Measurements from ENCODE around the gene WDFY2. TPM values are rescaled to one million over a fixed set of nuclear protein-coding genes. Genes with fewer than 3 reads are reported as not detected.

WDFY2 gene
- total and polyA plus RNA-seq, 2 experiments from 2014 or later = 11.4 to 24.0 TPM

DNA sequence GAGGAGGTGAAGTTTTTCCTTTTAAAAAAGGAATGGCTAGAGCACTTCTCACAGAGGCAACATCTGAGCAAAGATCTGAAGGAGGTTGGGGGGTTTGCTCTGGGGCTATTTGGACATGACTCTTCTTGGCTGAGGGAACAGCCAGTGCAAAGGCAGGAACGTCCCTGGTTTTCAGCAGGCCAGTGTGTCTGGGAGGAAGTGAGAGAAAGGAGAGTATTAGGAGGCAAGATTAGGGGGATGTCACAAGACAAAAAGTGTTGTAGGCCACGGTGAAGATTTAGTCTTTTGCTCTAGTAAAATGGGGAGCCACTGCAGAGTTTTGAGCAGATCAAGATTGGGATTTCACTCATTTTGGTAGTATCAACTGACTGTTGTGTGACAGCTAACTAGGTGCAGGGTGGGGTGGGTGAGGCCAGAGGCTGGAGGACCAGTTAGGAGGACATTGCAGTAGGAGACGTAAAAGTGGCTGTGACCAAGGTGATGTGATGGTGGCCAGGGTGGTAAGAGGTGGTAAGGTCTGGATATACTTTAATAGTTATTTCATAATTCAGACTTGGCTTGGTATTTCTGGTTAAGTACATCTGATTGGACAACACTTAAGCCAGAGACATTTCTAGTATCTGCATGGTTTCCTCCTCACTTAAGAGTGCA, 40.6 kb downstream of the WDFY2 start (continued):
- TF ChIP-seq, protein P1, sequence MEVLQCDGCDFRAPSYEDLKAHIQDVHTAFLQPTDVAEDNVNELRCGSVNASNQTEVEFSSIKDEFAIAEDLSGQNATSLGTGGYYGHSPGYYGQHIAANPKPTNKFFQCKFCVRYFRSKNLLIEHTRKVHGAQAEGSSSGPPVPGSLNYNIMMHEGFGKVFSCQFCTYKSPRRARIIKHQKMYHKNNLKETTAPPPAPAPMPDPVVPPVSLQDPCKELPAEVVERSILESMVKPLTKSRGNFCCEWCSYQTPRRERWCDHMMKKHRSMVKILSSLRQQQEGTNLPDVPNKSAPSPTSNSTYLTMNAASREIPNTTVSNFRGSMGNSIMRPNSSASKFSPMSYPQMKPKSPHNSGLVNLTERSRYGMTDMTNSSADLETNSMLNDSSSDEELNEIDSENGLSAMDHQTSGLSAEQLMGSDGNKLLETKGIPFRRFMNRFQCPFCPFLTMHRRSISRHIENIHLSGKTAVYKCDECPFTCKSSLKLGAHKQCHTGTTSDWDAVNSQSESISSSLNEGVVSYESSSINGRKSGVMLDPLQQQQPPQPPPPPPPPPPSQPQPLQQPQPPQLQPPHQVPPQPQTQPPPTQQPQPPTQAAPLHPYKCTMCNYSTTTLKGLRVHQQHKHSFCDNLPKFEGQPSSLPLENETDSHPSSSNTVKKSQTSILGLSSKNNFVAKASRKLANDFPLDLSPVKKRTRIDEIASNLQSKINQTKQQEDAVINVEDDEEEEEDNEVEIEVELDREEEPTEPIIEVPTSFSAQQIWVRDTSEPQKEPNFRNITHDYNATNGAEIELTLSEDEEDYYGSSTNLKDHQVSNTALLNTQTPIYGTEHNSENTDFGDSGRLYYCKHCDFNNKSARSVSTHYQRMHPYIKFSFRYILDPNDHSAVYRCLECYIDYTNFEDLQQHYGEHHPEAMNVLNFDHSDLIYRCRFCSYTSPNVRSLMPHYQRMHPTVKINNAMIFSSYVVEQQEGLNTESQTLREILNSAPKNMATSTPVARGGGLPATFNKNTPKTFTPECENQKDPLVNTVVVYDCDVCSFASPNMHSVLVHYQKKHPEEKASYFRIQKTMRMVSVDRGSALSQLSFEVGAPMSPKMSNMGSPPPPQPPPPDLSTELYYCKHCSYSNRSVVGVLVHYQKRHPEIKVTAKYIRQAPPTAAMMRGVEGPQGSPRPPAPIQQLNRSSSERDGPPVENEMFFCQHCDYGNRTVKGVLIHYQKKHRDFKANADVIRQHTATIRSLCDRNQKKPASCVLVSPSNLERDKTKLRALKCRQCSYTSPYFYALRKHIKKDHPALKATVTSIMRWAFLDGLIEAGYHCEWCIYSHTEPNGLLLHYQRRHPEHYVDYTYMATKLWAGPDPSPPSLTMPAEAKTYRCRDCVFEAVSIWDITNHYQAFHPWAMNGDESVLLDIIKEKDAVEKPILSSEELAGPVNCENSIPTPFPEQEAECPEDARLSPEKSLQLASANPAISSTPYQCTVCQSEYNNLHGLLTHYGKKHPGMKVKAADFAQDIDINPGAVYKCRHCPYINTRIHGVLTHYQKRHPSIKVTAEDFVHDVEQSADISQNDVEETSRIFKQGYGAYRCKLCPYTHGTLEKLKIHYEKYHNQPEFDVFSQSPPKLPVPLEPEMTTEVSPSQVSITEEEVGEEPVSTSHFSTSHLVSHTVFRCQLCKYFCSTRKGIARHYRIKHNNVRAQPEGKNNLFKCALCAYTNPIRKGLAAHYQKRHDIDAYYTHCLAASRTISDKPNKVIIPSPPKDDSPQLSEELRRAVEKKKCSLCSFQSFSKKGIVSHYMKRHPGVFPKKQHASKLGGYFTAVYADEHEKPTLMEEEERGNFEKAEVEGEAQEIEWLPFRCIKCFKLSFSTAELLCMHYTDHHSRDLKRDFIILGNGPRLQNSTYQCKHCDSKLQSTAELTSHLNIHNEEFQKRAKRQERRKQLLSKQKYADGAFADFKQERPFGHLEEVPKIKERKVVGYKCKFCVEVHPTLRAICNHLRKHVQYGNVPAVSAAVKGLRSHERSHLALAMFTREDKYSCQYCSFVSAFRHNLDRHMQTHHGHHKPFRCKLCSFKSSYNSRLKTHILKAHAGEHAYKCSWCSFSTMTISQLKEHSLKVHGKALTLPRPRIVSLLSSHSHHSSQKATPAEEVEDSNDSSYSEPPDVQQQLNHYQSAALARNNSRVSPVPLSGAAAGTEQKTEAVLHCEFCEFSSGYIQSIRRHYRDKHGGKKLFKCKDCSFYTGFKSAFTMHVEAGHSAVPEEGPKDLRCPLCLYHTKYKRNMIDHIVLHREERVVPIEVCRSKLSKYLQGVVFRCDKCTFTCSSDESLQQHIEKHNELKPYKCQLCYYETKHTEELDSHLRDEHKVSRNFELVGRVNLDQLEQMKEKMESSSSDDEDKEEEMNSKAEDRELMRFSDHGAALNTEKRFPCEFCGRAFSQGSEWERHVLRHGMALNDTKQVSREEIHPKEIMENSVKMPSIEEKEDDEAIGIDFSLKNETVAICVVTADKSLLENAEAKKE (CRISPR knock-in tag; IDR thresholded peaks at IDR 0.05) = no peak
- TF ChIP-seq, protein P2, sequence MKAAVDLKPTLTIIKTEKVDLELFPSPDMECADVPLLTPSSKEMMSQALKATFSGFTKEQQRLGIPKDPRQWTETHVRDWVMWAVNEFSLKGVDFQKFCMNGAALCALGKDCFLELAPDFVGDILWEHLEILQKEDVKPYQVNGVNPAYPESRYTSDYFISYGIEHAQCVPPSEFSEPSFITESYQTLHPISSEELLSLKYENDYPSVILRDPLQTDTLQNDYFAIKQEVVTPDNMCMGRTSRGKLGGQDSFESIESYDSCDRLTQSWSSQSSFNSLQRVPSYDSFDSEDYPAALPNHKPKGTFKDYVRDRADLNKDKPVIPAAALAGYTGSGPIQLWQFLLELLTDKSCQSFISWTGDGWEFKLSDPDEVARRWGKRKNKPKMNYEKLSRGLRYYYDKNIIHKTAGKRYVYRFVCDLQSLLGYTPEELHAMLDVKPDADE (IDR thresholded peaks at IDR 0.05) = no peak
- TF ChIP-seq EZH2phosphoT487 (IDR thresholded peaks at IDR 0.05; ENCODE audit: unreplicated experiment) = no peak
- TF ChIP-seq, protein P3, sequence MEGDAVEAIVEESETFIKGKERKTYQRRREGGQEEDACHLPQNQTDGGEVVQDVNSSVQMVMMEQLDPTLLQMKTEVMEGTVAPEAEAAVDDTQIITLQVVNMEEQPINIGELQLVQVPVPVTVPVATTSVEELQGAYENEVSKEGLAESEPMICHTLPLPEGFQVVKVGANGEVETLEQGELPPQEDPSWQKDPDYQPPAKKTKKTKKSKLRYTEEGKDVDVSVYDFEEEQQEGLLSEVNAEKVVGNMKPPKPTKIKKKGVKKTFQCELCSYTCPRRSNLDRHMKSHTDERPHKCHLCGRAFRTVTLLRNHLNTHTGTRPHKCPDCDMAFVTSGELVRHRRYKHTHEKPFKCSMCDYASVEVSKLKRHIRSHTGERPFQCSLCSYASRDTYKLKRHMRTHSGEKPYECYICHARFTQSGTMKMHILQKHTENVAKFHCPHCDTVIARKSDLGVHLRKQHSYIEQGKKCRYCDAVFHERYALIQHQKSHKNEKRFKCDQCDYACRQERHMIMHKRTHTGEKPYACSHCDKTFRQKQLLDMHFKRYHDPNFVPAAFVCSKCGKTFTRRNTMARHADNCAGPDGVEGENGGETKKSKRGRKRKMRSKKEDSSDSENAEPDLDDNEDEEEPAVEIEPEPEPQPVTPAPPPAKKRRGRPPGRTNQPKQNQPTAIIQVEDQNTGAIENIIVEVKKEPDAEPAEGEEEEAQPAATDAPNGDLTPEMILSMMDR (conservative IDR thresholded peaks at IDR 0.05; ENCODE audit: low read depth in 2 of 2) = no peak
- no peak for TF ChIP-seq JUNB (IDR thresholded peaks at IDR 0.05; ENCODE audit: unreplicated experiment)
- no peak for TF ChIP-seq EZH2 (IDR thresholded peaks at IDR 0.05; ENCODE audit: low read depth, unreplicated experiment)
- TF ChIP-seq STAT1 (IDR thresholded peaks at IDR 0.05; ENCODE audit: unreplicated experiment) = no peak
- no peak for TF ChIP-seq POLR2AphosphoS5 (IDR thresholded peaks at IDR 0.05; ENCODE audit: low read depth)
- no peak for TF ChIP-seq CREB1 (CRISPR knock-in tag; IDR thresholded peaks at IDR 0.05; ENCODE audit: low read depth)
